ENCODE measurements around the gene CACHD1. TPM values are rescaled to one million over a fixed set of nuclear protein-coding genes. Genes with fewer than 3 reads are reported as not detected.

CACHD1 gene
- total RNA-seq: 1 to 10 TPM; 2.1 to 5.8 (median 4.1) TPM
- polyA plus RNA-seq: 1 to 10 TPM; 1.1 to 1.4 (median 1.1) TPM
- long read RNA-seq, donor 1, partial matches to known transcripts: 1 of 1 reads
- long read RNA-seq, donor 1, other reads (novel, unspliced or antisense): 0 of 1 reads
- long read RNA-seq, donor 2, partial matches to known transcripts: 1 of 4 reads
- long read RNA-seq, donor 2, other reads (novel, unspliced or antisense): 3 of 4 reads

GRCh38 chr1:64469977-64470664, at the start of gene CACHD1:
TSS of gene CACHD1 (plus strand) at chr1:64470129. CDS start at chr1:64470745, 616 bp downstream.
- ATAC-seq (peak; percentile 77 to 90 (median 84)), DNase-seq (peak; percentile 79 to 88)
- peak within 1 kb of the TSS; percentile 88 for H3K27ac ChIP-seq
- H3K9me3 ChIP-seq: no peaks in the 10 kb centered on the region
- H3K36me3 ChIP-seq (ENCODE audit: insufficient read depth in 1 of 2, low read depth in 1 of 2): no peaks in the 10 kb centered on the region
- 0 to 1% (median 0%) methylated on average over 52 to 82 of the region's 82 CpGs for WGBS, 3 donors
- H3K4me3 ChIP-seq: peak within 1 kb of the TSS; percentile 91
- peak; percentile 48 for TF ChIP-seq CTCF (IDR thresholded peaks at IDR 0.05)
- no peaks in the 10 kb centered on the region for H3K27me3 ChIP-seq (ENCODE audit: insufficient read depth in 3 of 3, low read length in 2 of 3)
- H3K4me1 ChIP-seq: no peaks in the 10 kb centered on the region
- intact Hi-C loops (cut with DNase I): loop anchor here (2.0 to 10.0 kb wide), 5 partner anchors 147 to 365 kb away; no protein-coding TSS in a partner anchor

DNA sequence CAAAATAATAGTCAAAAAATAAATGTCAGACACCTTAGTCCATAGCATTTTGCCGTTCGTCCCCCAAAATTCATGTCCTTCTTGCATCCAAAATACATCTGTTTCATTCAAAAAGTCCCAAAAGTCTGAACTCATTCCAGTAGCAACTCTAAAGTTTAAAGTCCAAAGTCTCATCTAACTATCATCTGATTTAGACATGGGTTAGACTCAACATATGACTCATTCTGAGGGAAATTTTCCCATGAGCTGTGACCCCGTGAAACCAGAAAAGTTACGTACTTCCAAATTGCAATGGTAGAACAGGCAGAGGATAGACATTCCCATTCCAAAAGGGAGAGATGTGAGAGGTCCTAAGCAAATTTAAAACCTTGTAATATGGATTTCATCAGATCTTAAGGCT, 48.6 kb upstream of the CACHD1 start:
- H3K36me3 ChIP-seq (ENCODE audit: insufficient read depth in 1 of 2, low read depth in 1 of 2): no peaks in the 10 kb centered on the region
- TF ChIP-seq CTCF (IDR thresholded peaks at IDR 0.05): no peak
- H3K4me3 ChIP-seq: no peak overlapping the region
- ATAC-seq (no peak), DNase-seq (no peak)
- H3K27me3 ChIP-seq (ENCODE audit: insufficient read depth in 3 of 3, low read length in 2 of 3): no peaks in the 10 kb centered on the region
- H3K4me1 ChIP-seq: no peaks in the 10 kb centered on the region
- intact Hi-C loops (cut with DNase I): no loop called here
- H3K27ac ChIP-seq: no peak overlapping the region
- H3K9me3 ChIP-seq: no peaks in the 10 kb centered on the region
- 66 to 86% (median 69%) methylated on average over 4 of the region's 4 CpGs for WGBS, 3 donors

DNA sequence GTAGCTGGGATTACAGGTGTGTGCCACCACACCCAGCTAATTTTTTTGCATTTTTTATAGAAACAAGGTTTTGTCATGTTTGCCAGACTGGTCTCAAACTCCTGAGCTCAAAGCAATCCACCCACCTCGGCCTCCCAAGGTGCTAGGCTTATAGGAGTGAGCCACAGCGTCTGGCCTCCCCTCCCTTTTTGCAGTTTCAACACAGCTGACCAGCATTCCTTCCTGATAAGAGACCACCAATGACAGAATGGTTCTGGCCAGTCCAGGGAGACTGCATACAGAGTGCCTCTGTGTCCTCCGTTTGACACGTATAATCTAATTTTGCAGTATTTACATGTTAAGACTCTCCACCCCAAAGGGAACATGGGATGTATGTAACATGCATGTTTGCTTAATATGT, 46.4 kb upstream of the CACHD1 start:
- intact Hi-C loops (cut with DNase I): no loop called here
- TF ChIP-seq CTCF (IDR thresholded peaks at IDR 0.05): no peak
- ATAC-seq (no peak), DNase-seq (no peak)
- no peaks in the 10 kb centered on the region for H3K9me3 ChIP-seq
- no peaks in the 10 kb centered on the region for H3K36me3 ChIP-seq (ENCODE audit: insufficient read depth in 1 of 2, low read depth in 1 of 2)
- 79 to 88% (median 81%) methylated on average over 4 of the region's 4 CpGs for WGBS, 3 donors
- no peaks in the 10 kb centered on the region for H3K4me1 ChIP-seq
- H3K4me3 ChIP-seq: no peak overlapping the region
- H3K27ac ChIP-seq: no peak overlapping the region
- H3K27me3 ChIP-seq (ENCODE audit: insufficient read depth in 3 of 3, low read length in 2 of 3): no peaks in the 10 kb centered on the region

- Histone ChIP-seq H3K27me3 (ENCODE audit: insufficient read depth in 3 of 3, low read length in 2 of 3) (no peaks in the 10 kb centered on the region), H3K4me3 (no peak overlapping the region), H3K4me1 (no peaks in the 10 kb centered on the region), H3K36me3 (ENCODE audit: insufficient read depth in 1 of 2, low read depth in 1 of 2) (no peaks in the 10 kb centered on the region), H3K9me3 (no peaks in the 10 kb centered on the region), H3K27ac (no peak overlapping the region)
- DNase-seq (no peak), ATAC-seq (no peak)
- intact Hi-C loops (cut with DNase I): no loop called here
- WGBS, 3 donors: 87 to 96% (median 90%) methylated on average over 1 of the region's 1 CpG
- no peak for TF ChIP-seq CTCF (IDR thresholded peaks at IDR 0.05)
These were observed 45.5 kb upstream of the CACHD1 start for GRCh38 chr1:64424412-64424811.
